ENCODE data around the gene YTHDF1.

Gene YTHDF1

DNA sequence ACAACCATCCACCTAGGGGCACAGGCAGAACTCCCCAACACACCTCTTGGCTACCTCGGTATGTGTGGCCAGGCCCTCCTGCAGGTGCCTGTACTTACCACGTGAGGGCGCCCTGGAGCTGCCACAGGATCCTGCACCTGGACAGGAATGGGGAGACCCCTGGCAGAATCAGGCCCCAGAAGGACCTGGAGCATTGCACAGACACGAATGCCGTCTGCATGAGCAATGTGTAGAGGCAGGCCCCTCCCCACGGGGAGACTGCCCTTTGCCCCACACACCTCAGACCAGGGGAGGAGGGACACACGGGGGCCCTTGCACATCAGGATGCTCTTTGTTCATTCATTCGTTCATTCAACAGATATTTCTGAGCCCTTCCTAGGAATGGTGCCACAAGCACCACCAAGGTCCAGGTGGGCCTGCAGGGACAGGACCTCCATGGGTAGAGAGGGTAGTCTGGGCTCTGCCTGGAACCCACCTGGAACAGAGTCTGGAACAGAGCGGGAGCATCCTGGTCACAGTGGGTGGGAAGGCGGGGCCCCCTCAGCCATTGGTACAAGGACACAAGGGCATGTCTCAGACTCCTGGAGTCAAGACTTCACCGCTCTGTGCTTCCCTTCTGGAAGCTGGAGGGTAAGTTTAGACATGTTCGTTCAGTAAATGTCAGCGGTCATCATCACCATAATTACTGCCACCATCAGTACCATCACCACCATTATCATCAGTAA, 32.3 kb downstream of the YTHDF1 start:
- DNase-seq: peak; percentile 63

DNA sequence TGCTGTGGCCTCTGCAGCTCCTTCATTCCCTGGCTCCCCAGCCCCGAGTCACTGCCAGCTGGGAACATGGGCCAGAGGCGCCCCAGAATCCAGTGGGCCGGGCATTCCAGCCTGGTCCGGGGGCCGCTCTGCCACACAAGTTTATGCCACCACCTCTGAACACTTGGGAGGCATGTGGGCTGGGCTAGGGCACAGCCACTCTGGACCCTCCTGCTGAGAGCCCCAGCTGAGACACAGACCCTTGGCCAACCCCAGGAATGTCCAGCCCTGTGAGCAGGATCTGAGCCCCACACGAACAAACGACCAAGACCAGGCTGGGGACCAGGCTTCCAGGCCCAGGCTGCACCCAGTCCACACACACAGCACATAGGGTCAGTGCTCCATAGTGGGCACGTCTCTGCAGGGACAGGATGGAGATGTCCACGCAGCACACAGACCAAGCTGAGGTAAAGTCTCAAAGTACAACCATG, 33.0 kb downstream of the YTHDF1 start:
- no peak for DNase-seq

GRCh38 chr20:63182425-63182824, 33.5 kb downstream of the YTHDF1 start:
- DNase-seq: no peak

DNA sequence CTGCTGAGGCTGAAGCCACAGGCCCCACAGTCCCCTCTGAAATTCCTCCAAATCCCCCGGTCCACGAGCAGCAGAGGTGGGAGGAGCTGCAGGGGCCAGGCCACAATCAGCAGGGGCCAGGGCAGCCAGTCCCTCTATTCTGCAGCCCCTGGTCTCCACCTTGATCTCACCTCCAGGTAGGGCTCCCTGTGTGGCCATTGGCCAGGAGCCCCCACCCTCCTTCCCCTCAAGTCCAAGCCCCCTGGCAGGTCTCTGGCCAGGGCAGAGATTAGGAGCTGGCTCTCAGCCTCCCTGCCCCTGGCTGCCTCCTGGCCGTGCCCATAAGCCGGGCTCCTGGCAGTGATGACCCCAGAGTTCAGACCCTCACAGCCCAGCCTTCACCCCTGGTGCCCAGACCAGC, 34.7 kb downstream of the YTHDF1 start:
- no peak for DNase-seq

GRCh38 chr20:63180569-63181185, 35.3 kb downstream of the YTHDF1 start:
- no peak for DNase-seq

- DNase-seq: no peak
These were observed 36.0 kb downstream of the YTHDF1 start for GRCh38 chr20:63179687-63180568.

- DNase-seq: peak; percentile 79
These were observed 36.8 kb downstream of the YTHDF1 start for GRCh38 chr20:63178889-63179686.

GRCh38 chr20:63178446-63178820, 37.5 kb downstream of the YTHDF1 start:
- peak; percentile 43 for DNase-seq

- DNase-seq: no peak
These were observed 38.0 kb downstream of the YTHDF1 start for GRCh38 chr20:63177785-63178445.

- DNase-seq: no peak
These were observed 38.7 kb downstream of the YTHDF1 start for GRCh38 chr20:63177134-63177784.

GRCh38 chr20:63176427-63177133, 39.4 kb downstream of the YTHDF1 start:
- DNase-seq: peak; percentile 42

- no peak for DNase-seq
These were observed 39.9 kb downstream of the YTHDF1 start for GRCh38 chr20:63176034-63176426.

GRCh38 chr20:63175038-63175895, 40.7 kb downstream of the YTHDF1 start:
- no peak for DNase-seq

DNA sequence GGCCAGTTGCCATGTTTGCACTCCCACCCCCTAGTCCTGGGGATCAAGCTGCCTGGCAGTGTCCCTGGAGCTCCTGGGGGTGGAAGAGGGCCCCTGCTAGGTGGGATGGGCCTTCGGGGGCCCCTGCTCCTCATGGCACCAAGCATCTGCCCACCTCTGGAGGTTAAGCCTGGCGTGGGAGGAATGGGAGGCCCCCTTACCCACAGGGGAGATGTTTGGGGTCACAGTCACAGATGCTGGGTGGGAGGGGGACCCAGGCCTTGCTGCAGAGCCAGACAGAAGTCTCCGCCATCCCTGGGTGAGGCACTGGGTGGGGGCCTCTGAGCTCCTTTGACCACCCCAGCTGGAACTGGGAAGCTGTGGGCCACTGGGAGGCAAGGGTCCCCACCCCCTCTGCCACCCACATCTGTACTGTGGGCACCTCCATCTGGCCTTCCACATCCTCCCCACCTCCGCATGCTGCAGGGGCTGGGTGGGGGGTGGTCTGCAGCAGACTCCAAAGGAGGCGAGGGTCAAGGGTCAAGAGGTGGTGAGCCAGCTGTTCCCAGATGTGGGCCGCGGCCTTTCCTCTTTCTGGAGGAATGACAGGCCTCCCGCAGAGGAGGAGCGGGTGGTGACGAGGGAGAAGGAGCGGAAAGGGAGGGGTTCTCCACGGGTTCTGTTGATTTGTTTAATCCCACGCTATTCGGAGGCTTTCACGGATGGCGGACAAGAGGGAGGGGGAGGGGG, 41.5 kb downstream of the YTHDF1 start:
- no peak for DNase-seq

- no peak for DNase-seq
These were observed 42.3 kb downstream of the YTHDF1 start for GRCh38 chr20:63173552-63174191.

- no peak for DNase-seq
These were observed 43.2 kb downstream of the YTHDF1 start for GRCh38 chr20:63172726-63173125.

DNA sequence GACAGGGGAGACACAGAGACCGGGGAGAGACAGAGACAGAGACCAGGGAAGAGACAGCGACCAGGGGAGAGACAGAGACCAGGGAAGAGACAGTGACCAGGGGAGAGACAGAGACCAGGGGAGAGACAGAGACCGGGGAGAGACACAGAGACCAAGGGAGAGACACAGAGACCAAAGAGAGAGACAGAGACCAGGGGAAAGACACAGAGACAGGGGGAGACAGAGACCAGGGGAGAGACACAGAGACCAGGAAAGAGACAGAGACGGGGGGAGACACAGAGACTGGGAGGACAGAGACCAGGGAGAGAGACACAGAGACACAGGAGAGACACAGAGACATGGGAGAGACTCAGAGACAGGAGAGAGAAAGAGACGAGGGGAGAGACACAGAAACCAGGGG, 43.9 kb downstream of the YTHDF1 start:
- DNase-seq: no peak

GRCh38 chr20:63169681-63170080, 46.2 kb downstream of the YTHDF1 start:
- no peak for DNase-seq

GRCh38 chr20:63168861-63169260, 47.1 kb downstream of the YTHDF1 start:
- DNase-seq: no peak
